GM12873 (cell line): Measurements from ENCODE around the gene RARS2.

Experiments used
- TF ChIP-seq, protein P1 (sequence below): IDR thresholded peaks from 2 replicates; pipeline ENCODE4 v1.5.1; 2012; ENCODE audit warnings: low read depth, mild to moderate bottlenecking, moderate library complexity, low read length, control low read depth; ENCODE audit not compliant: insufficient read depth; ENCODE audit errors: missing control alignments

The RARS2 gene

DNA sequence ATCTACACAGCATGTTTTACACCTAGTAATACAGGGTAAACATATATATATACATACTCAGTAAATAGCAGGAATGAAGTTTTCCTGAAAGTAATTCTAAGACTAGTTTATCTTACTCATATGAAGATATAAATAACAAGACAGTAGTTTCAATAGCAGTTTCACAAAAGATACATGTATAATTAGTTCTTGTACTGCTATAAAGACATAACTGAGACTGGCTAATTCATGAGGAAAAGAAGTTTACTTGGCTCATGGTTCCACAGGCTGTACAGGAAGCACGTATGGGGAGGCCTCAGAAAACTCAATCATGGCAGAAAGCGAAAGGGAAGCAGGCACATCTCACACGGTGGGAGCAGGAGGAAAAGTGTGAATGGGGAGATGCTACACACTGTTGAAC is 16.9 kb downstream of the RARS2 start:
- TF ChIP-seq, protein P1, sequence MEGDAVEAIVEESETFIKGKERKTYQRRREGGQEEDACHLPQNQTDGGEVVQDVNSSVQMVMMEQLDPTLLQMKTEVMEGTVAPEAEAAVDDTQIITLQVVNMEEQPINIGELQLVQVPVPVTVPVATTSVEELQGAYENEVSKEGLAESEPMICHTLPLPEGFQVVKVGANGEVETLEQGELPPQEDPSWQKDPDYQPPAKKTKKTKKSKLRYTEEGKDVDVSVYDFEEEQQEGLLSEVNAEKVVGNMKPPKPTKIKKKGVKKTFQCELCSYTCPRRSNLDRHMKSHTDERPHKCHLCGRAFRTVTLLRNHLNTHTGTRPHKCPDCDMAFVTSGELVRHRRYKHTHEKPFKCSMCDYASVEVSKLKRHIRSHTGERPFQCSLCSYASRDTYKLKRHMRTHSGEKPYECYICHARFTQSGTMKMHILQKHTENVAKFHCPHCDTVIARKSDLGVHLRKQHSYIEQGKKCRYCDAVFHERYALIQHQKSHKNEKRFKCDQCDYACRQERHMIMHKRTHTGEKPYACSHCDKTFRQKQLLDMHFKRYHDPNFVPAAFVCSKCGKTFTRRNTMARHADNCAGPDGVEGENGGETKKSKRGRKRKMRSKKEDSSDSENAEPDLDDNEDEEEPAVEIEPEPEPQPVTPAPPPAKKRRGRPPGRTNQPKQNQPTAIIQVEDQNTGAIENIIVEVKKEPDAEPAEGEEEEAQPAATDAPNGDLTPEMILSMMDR, result no peak

- TF ChIP-seq, protein P1, result no peak
Observed at GRCh38 chr6:87572021-87572420, 17.8 kb downstream of the RARS2 start.

GRCh38 chr6:87561017-87561416 is 28.8 kb downstream of the RARS2 start:
- TF ChIP-seq, protein P1, result no peak

- TF ChIP-seq, protein P1, result no peak
Observed at GRCh38 chr6:87558446-87558845, 31.3 kb downstream of the RARS2 start.

- TF ChIP-seq, protein P1, result no peak
Observed at GRCh38 chr6:87555506-87555905, 34.3 kb downstream of the RARS2 start.

GRCh38 chr6:87553159-87553765 is 36.5 kb downstream of the RARS2 start:
- TF ChIP-seq, protein P1, result no peak

GRCh38 chr6:87551799-87552198 is 38.0 kb downstream of the RARS2 start:
- TF ChIP-seq, protein P1, result no peak
